Gastrocnemius medialis (tissue), 4 donors: ENCODE measurements around the gene IPO5.

Experiments
- CTCF ChIP-seq, 5 experiments: fragments of 450-650 bp in 3 of 5; fragments of 200-600 bp in 2 of 5; sonication (generic) in 2 of 5; IDR thresholded peaks in 4 of 5; conservative IDR thresholded peaks in 1 of 5; 1 replicate in 4 of 5; 2 replicates in 1 of 5; pipeline ENCODE4 v1.5.1; 2016 to 2019; ENCODE audit warnings: antibody characterized with exemption in 5 of 5, mild to moderate bottlenecking in 3 of 5, moderate library complexity in 3 of 5
- POLR2A ChIP-seq, 2 donors: fragments of 450-650 bp; IDR thresholded peaks; one replicate each; pipeline ENCODE4 v1.6.1; 2017; ENCODE audit warnings: antibody characterized with exemption in 2 of 2, mild to moderate bottlenecking in 2 of 2, moderate library complexity in 2 of 2

GRCh38 chr13:97945792-97946419 is 7.6 kb upstream of the IPO5 start:
- TF ChIP-seq CTCF (IDR thresholded peaks at IDR 0.05 in 4 of 5, conservative IDR thresholded peaks at IDR 0.05 in 1 of 5): no peak
- TF ChIP-seq POLR2A (IDR thresholded peaks at IDR 0.05): no peak
